Smooth muscle cell (in vitro differentiated cells): ENCODE results near the gene PPIL6. TPM values are rescaled to one million over a fixed set of nuclear protein-coding genes. Genes with fewer than 3 reads are reported as not detected.

ENCODE experiments used
- DNase-seq: peaks from one replicate; lab custom pipeline; 2025; ENCODE audit not compliant: unreplicated experiment; lab: John Stamatoyannopoulos, UW
- H2AFZ ChIP-seq: fragments of 200-600 bp; sonication (generic); 2 replicates; pipeline ENCODE4 v1.6.0; 2016; ENCODE audit warnings: antibody characterized with exemption, low read depth, mild to moderate bottlenecking
- H3F3A ChIP-seq: fragments of 200-600 bp; sonication (generic); 2 replicates; pipeline ENCODE4 v1.6.0; 2017; ENCODE audit warnings: antibody characterized with exemption, low read depth
- H3K27ac ChIP-seq: fragments of 200-600 bp; sonication (generic); 2 replicates; pipeline ENCODE4 v1.5.1; 2016; ENCODE audit warnings: low read depth, mild to moderate bottlenecking
- H3K27me3 ChIP-seq: fragments of 200-600 bp; sonication (generic); 2 replicates; pipeline ENCODE4 v1.6.1; 2016; ENCODE audit warnings: low read depth, mild to moderate bottlenecking
- H3K36me3 ChIP-seq: fragments of 200-600 bp; sonication (generic); 2 replicates; pipeline ENCODE4 v1.5.1; 2016; ENCODE audit warnings: low read depth
- H3K4me1 ChIP-seq: fragments of 200-600 bp; sonication (generic); 2 replicates; pipeline ENCODE4 v1.5.1; 2016; ENCODE audit warnings: low read depth
- H3K4me2 ChIP-seq: fragments of 200-600 bp; sonication (generic); 2 replicates; pipeline ENCODE4 v1.6.0; 2016; ENCODE audit warnings: mild to moderate bottlenecking
- H3K4me3 ChIP-seq: fragments of 200-600 bp; sonication (generic); 2 replicates; pipeline ENCODE4 v1.5.1; 2016; ENCODE audit warnings: mild to moderate bottlenecking
- H3K79me2 ChIP-seq: fragments of 200-600 bp; sonication (generic); 2 replicates; pipeline ENCODE4 v1.6.0; 2016; ENCODE audit warnings: low read depth, mild to moderate bottlenecking
- H3K9ac ChIP-seq: fragments of 200-600 bp; sonication (generic); 2 replicates; pipeline ENCODE4 v1.6.0; 2016; ENCODE audit warnings: low read depth
- H3K9me3 ChIP-seq: fragments of 200-600 bp; sonication (generic); replicated peaks from 2 replicates; pipeline ENCODE4 v1.5.1; 2016; ENCODE audit warnings: low read depth
- H4K20me1 ChIP-seq: fragments of 200-600 bp; sonication (generic); 2 replicates; pipeline ENCODE4 v1.6.0; 2016; ENCODE audit warnings: low read depth
- WGBS: methylation state at CpG from one replicate; pipeline ENCODE4 v1.1.7; 2016; ENCODE audit warnings: low lambda C conversion rate; 5-methylcytosine and 5-hydroxymethylcytosine counted together
- polyA plus RNA-seq: library from polyadenylated mRNA; unstranded; fragments of >200 nt; fragmentation: Nextera tagmentation; extraction: Ambion mirVana; gene quantifications from 2 replicates; pipeline ENCODE4 v1.2.1, GENCODE V29; 2016
- total RNA-seq: library from RNA; depleted of rRNA; stranded (reverse); fragments of >200 nt; gene quantifications from 2 replicates; pipeline ENCODE4 v1.2.3, GENCODE V29; 2014
- TF ChIP-seq, protein P1 (sequence below): fragments of 200-600 bp; sonication (generic); IDR thresholded peaks from 2 replicates; pipeline ENCODE4 v1.5.1; 2017; ENCODE audit warnings: borderline replicate concordance, mild to moderate bottlenecking, antibody characterized with exemption; ENCODE audit not compliant: insufficient read depth, poor library complexity, severe bottlenecking

The PPIL6 gene
- total and polyA plus RNA-seq, 2 experiments from 2014 or later, result 1.3 to 1.7 TPM

GRCh38 chr6:109452181-109452580 lies 11.8 kb upstream of the PPIL6 start:
- Histone ChIP-seq H3K4me3 (no peak overlapping the region), H3K27ac (no peak overlapping the region), H3K79me2 (no peaks in the 10 kb centered on the region), H4K20me1 (no peaks in the 10 kb centered on the region), H3K36me3 (no peaks in the 10 kb centered on the region), H3K4me2 (no peak overlapping the region), H3K27me3 (no peaks in the 10 kb centered on the region), H3K9ac (no peak overlapping the region), H2AFZ (no peak overlapping the region), H3K9me3 (no peaks in the 10 kb centered on the region), H3F3A (no peaks in the 10 kb centered on the region), H3K4me1 (peaks cover 7% of the 10 kb centered on the region)
- 96% methylated on average over 9 of the region's 9 CpGs for WGBS
- no peak for DNase-seq
- TF ChIP-seq, protein P1, sequence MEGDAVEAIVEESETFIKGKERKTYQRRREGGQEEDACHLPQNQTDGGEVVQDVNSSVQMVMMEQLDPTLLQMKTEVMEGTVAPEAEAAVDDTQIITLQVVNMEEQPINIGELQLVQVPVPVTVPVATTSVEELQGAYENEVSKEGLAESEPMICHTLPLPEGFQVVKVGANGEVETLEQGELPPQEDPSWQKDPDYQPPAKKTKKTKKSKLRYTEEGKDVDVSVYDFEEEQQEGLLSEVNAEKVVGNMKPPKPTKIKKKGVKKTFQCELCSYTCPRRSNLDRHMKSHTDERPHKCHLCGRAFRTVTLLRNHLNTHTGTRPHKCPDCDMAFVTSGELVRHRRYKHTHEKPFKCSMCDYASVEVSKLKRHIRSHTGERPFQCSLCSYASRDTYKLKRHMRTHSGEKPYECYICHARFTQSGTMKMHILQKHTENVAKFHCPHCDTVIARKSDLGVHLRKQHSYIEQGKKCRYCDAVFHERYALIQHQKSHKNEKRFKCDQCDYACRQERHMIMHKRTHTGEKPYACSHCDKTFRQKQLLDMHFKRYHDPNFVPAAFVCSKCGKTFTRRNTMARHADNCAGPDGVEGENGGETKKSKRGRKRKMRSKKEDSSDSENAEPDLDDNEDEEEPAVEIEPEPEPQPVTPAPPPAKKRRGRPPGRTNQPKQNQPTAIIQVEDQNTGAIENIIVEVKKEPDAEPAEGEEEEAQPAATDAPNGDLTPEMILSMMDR, result no peak

- no peaks in the 10 kb centered on the region for H3K27me3 ChIP-seq
- no peaks in the 10 kb centered on the region for H4K20me1 ChIP-seq
- peaks cover 2% of the 10 kb centered on the region for H3K4me1 ChIP-seq
- no peak overlapping the region for H3K27ac ChIP-seq
- no peaks in the 10 kb centered on the region for H3K9me3 ChIP-seq
- H3K9ac ChIP-seq, result no peak overlapping the region
- 94% methylated on average over 7 of the region's 7 CpGs for WGBS
- H3K79me2 ChIP-seq, result no peaks in the 10 kb centered on the region
- H3K4me2 ChIP-seq, result no peak overlapping the region
- DNase-seq, result no peak
- H2AFZ ChIP-seq, result no peak overlapping the region
- no peak overlapping the region for H3K4me3 ChIP-seq
- TF ChIP-seq, protein P1, result no peak
- H3K36me3 ChIP-seq, result no peaks in the 10 kb centered on the region
- H3F3A ChIP-seq, result no peaks in the 10 kb centered on the region
Observed at GRCh38 chr6:109451376-109451775, 10.9 kb upstream of the PPIL6 start.

DNA sequence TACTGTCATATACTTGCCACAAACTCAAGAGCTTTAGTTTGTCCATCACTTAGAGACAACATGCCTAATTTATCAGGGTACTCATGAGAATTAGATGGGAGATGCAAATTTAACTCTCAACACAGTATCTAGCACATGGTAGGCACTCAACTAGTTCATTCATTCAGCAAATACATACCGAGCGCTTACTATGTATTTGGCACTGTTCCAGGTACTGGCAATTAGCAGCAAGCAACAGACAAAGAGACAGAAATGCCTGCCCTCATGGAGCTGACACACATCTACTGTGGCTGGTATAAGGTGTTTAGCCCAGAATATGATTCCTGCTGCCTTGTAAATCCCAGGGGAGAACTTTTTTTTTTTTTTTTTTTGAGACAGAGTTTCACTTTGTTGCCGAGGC lies 10.4 kb upstream of the PPIL6 start:
- Histone ChIP-seq H2AFZ (no peak overlapping the region), H3K4me2 (no peak overlapping the region), H3K27me3 (no peaks in the 10 kb centered on the region), H3K79me2 (no peaks in the 10 kb centered on the region), H3K27ac (no peak overlapping the region), H3K9ac (no peak overlapping the region), H3K9me3 (no peaks in the 10 kb centered on the region), H3K4me3 (no peak overlapping the region), H4K20me1 (no peaks in the 10 kb centered on the region), H3K36me3 (no peaks in the 10 kb centered on the region), H3F3A (no peaks in the 10 kb centered on the region), H3K4me1 (no peaks in the 10 kb centered on the region)
- 99% methylated on average over 3 of the region's 3 CpGs for WGBS
- DNase-seq, result no peak
- TF ChIP-seq, protein P1, result no peak
